ENCODE measurements around the gene SLC2A13.

The SLC2A13 gene

DNA sequence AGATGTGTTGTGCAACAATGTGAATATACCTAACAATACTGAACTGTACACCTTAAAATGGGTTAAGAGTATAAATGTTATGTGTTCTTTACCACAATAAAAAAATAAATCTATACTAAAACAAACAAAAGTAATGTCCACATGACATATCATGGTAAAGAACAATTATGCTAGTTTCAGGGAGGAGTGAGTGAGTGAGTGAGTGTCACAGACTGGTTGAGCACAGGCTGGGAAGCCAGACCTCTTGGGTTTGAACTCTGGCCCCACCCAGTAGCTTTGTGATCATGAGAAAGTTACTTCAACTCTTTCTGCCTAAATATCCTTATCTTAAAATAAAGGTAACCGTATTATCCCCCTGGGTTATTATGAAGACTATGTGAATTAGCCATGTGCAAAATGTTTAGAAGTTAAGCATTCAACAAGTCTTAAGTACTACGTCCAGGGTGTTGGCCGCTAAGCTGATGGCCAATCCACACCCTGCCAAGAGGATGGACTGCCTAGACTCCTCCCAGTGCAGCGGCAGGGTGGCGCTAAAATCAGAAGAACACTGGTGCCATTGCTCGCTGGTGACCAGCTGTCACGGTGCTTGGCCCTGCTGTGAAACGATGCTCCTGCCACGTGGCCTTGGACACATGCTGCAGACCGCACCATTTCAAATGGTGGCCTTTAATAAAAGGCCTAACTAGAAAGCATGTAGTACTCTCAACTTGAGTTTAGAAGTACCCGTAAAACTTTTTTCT is 7.3 kb downstream of the SLC2A13 start:
- no peak for TF ChIP-seq EGR1 (IDR thresholded peaks at IDR 0.05)
- no peak for TF ChIP-seq EP300 (IDR thresholded peaks at IDR 0.05; ENCODE audit: borderline replicate concordance)

DNA sequence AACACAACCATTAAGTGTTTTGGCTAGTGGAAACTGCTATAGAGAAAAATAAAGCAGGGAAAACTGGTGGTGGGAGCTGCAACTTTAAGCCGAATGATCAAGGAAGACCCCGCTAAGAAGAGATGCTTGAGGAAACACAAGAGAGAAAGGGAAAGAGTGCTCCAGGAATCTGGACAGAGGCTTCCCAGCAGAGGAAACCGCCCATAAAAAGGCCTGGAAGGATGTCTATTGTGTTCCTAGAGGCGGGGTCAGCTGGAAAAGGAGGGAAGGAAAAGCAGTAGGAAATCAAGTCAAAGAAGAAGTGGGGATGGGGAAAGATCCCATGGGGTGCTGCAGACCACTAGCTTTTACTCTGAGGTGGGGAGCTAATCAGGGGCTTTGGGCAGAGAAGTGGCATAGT is 12.4 kb downstream of the SLC2A13 start:
- TF ChIP-seq TAF1 (IDR thresholded peaks at IDR 0.05; ENCODE audit: low read depth), result no peak
- TF ChIP-seq, protein P1, sequence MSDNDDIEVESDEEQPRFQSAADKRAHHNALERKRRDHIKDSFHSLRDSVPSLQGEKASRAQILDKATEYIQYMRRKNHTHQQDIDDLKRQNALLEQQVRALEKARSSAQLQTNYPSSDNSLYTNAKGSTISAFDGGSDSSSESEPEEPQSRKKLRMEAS (IDR thresholded peaks at IDR 0.05), result no peak
- no peak for TF ChIP-seq RAD21 (IDR thresholded peaks at IDR 0.05; ENCODE audit: low read depth)
- TF ChIP-seq EP300 (IDR thresholded peaks at IDR 0.05; ENCODE audit: borderline replicate concordance), result no peak
- TF ChIP-seq TCF12 (IDR thresholded peaks at IDR 0.05; ENCODE audit: low read depth), result no peak
- TF ChIP-seq, protein P2, sequence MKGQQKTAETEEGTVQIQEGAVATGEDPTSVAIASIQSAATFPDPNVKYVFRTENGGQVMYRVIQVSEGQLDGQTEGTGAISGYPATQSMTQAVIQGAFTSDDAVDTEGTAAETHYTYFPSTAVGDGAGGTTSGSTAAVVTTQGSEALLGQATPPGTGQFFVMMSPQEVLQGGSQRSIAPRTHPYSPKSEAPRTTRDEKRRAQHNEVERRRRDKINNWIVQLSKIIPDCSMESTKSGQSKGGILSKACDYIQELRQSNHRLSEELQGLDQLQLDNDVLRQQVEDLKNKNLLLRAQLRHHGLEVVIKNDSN (IDR thresholded peaks at IDR 0.05), result no peak
- no peak for TF ChIP-seq NFIC (IDR thresholded peaks at IDR 0.05)
- no peak for TF ChIP-seq CEBPB (IDR thresholded peaks at IDR 0.05)
- no peak for TF ChIP-seq EGR1 (IDR thresholded peaks at IDR 0.05)
- TF ChIP-seq, protein P3, sequence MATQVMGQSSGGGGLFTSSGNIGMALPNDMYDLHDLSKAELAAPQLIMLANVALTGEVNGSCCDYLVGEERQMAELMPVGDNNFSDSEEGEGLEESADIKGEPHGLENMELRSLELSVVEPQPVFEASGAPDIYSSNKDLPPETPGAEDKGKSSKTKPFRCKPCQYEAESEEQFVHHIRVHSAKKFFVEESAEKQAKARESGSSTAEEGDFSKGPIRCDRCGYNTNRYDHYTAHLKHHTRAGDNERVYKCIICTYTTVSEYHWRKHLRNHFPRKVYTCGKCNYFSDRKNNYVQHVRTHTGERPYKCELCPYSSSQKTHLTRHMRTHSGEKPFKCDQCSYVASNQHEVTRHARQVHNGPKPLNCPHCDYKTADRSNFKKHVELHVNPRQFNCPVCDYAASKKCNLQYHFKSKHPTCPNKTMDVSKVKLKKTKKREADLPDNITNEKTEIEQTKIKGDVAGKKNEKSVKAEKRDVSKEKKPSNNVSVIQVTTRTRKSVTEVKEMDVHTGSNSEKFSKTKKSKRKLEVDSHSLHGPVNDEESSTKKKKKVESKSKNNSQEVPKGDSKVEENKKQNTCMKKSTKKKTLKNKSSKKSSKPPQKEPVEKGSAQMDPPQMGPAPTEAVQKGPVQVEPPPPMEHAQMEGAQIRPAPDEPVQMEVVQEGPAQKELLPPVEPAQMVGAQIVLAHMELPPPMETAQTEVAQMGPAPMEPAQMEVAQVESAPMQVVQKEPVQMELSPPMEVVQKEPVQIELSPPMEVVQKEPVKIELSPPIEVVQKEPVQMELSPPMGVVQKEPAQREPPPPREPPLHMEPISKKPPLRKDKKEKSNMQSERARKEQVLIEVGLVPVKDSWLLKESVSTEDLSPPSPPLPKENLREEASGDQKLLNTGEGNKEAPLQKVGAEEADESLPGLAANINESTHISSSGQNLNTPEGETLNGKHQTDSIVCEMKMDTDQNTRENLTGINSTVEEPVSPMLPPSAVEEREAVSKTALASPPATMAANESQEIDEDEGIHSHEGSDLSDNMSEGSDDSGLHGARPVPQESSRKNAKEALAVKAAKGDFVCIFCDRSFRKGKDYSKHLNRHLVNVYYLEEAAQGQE (IDR thresholded peaks at IDR 0.05; ENCODE audit: low read depth), result no peak

DNA sequence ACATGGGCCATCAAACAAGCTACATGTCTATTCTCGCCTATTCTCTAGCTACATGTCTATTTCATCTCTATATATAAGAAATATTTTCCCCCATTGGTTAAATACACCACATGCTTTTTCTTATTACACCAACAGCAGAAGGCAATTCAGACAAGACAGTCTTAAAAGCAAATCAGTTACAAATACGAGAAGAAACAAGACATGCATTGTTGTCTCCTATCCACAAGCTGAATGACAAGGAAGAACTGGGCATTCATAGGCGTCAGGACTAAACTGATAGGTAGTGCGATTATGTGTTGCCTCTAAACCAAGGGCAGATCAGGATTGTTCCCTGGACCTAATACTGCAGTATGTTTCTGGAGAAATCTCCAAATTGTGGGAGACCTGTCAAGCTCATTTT is 19.4 kb downstream of the SLC2A13 start:
- no peak for TF ChIP-seq YY1 (IDR thresholded peaks at IDR 0.05; ENCODE audit: low read depth)
- TF ChIP-seq, protein P2 (IDR thresholded peaks at IDR 0.05), result no peak
- no peak for TF ChIP-seq NFIC (IDR thresholded peaks at IDR 0.05)
- TF ChIP-seq, protein P1 (IDR thresholded peaks at IDR 0.05), result no peak
- TF ChIP-seq, protein P3 (IDR thresholded peaks at IDR 0.05; ENCODE audit: low read depth), result no peak
- TF ChIP-seq ZBTB7A (IDR thresholded peaks at IDR 0.05; ENCODE audit: low read depth), result no peak
- no peak for TF ChIP-seq TCF12 (IDR thresholded peaks at IDR 0.05; ENCODE audit: low read depth)
- TF ChIP-seq CREB1 (IDR thresholded peaks at IDR 0.05; ENCODE audit: low read depth), result no peak
- TF ChIP-seq TEAD4 (IDR thresholded peaks at IDR 0.05), result no peak
- TF ChIP-seq TAF1 (IDR thresholded peaks at IDR 0.05; ENCODE audit: low read depth), result no peak
- TF ChIP-seq FOXM1 (IDR thresholded peaks at IDR 0.05; ENCODE audit: borderline replicate concordance, low read depth), result no peak
- TF ChIP-seq CEBPB (IDR thresholded peaks at IDR 0.05), result no peak
- no peak for TF ChIP-seq EP300 (IDR thresholded peaks at IDR 0.05; ENCODE audit: borderline replicate concordance)
- TF ChIP-seq RAD21 (IDR thresholded peaks at IDR 0.05; ENCODE audit: low read depth), result no peak
- no peak for TF ChIP-seq EGR1 (IDR thresholded peaks at IDR 0.05)

DNA sequence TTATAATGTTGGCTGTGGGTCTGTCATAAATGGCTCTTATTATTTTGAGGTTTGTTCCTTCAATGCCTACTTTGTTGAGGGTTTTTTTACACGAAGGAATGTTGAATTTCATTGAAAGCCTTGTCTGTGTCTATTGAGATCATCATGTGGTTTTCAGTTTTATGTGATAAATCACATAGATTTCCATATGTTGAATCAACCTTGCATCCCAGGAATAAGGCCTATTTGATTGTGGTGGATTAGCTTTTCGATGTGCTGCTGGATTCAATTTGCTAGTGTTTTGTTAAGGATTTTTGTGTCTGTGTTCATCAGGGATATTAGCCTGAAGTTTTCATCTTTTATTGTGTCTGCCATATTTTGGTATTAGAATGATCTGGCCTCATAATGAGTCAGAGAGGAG is 27.6 kb downstream of the SLC2A13 start:
- TF ChIP-seq ZBTB7A (IDR thresholded peaks at IDR 0.05; ENCODE audit: low read depth) (no peak), NFIC (IDR thresholded peaks at IDR 0.05) (no peak), CREB1 (IDR thresholded peaks at IDR 0.05; ENCODE audit: low read depth) (no peak), RAD21 (IDR thresholded peaks at IDR 0.05; ENCODE audit: low read depth) (no peak), TEAD4 (IDR thresholded peaks at IDR 0.05) (no peak), EGR1 (IDR thresholded peaks at IDR 0.05) (no peak), FOXM1 (IDR thresholded peaks at IDR 0.05; ENCODE audit: borderline replicate concordance, low read depth) (no peak), TCF12 (IDR thresholded peaks at IDR 0.05; ENCODE audit: low read depth) (no peak), CEBPB (IDR thresholded peaks at IDR 0.05) (no peak), YY1 (IDR thresholded peaks at IDR 0.05; ENCODE audit: low read depth) (no peak), TAF1 (IDR thresholded peaks at IDR 0.05; ENCODE audit: low read depth) (no peak), EP300 (IDR thresholded peaks at IDR 0.05; ENCODE audit: borderline replicate concordance) (no peak)
- TF ChIP-seq, protein P1 (IDR thresholded peaks at IDR 0.05), result no peak
- TF ChIP-seq, protein P3 (IDR thresholded peaks at IDR 0.05; ENCODE audit: low read depth), result no peak
- TF ChIP-seq, protein P2 (IDR thresholded peaks at IDR 0.05), result no peak
